ENCODE measurements around the gene APBB2.

The APBB2 gene

GRCh38 chr4:40991908-40992307 lies 222.4 kb downstream of the APBB2 start:
- DNase-seq (ENCODE audit: low read depth in 1 of 2, low spot score in 1 of 2) = no peak

GRCh38 chr4:40990899-40991265 lies 223.5 kb downstream of the APBB2 start:
- DNase-seq (ENCODE audit: low read depth in 1 of 2, low spot score in 1 of 2) = no peak

- DNase-seq (ENCODE audit: low read depth in 1 of 2, low spot score in 1 of 2) = no peak
Observed at GRCh38 chr4:40990236-40990898, 224.0 kb downstream of the APBB2 start.

GRCh38 chr4:40987151-40987550 lies 227.2 kb downstream of the APBB2 start:
- no peak for DNase-seq (ENCODE audit: low read depth in 1 of 2, low spot score in 1 of 2)

GRCh38 chr4:40986375-40986774 lies 228.0 kb downstream of the APBB2 start:
- DNase-seq (ENCODE audit: low read depth in 1 of 2, low spot score in 1 of 2) = no peak

GRCh38 chr4:40984051-40984450 lies 230.3 kb downstream of the APBB2 start:
- no peak for DNase-seq (ENCODE audit: low read depth in 1 of 2, low spot score in 1 of 2)

- no peak for DNase-seq (ENCODE audit: low read depth in 1 of 2, low spot score in 1 of 2)
Observed at GRCh38 chr4:40980318-40980883, 233.9 kb downstream of the APBB2 start.

- DNase-seq (ENCODE audit: low read depth in 1 of 2, low spot score in 1 of 2) = no peak
Observed at GRCh38 chr4:40978548-40978947, 235.8 kb downstream of the APBB2 start.

GRCh38 chr4:40976343-40976742 lies 238.0 kb downstream of the APBB2 start:
- DNase-seq (ENCODE audit: low read depth in 1 of 2, low spot score in 1 of 2) = no peak

- no peak for DNase-seq (ENCODE audit: low read depth in 1 of 2, low spot score in 1 of 2)
Observed at GRCh38 chr4:40972722-40973121, 241.6 kb downstream of the APBB2 start.

GRCh38 chr4:40971338-40971737 lies 243.0 kb downstream of the APBB2 start:
- DNase-seq (ENCODE audit: low read depth in 1 of 2, low spot score in 1 of 2) = no peak

- no peak for DNase-seq (ENCODE audit: low read depth in 1 of 2, low spot score in 1 of 2)
Observed at GRCh38 chr4:40969501-40969900, 244.8 kb downstream of the APBB2 start.

- no peak for DNase-seq (ENCODE audit: low read depth in 1 of 2, low spot score in 1 of 2)
Observed at GRCh38 chr4:40967550-40967949, 246.8 kb downstream of the APBB2 start.

- no peak for DNase-seq (ENCODE audit: low read depth in 1 of 2, low spot score in 1 of 2)
Observed at GRCh38 chr4:40966091-40966490, 248.3 kb downstream of the APBB2 start.

- no peak for DNase-seq (ENCODE audit: low read depth in 1 of 2, low spot score in 1 of 2)
Observed at GRCh38 chr4:40963897-40964478, 250.4 kb downstream of the APBB2 start.

- no peak for DNase-seq (ENCODE audit: low read depth in 1 of 2, low spot score in 1 of 2)
Observed at GRCh38 chr4:40962551-40963180, 251.7 kb downstream of the APBB2 start.

- DNase-seq (ENCODE audit: low read depth in 1 of 2, low spot score in 1 of 2) = no peak
Observed at GRCh38 chr4:40960941-40961340, 253.4 kb downstream of the APBB2 start.

GRCh38 chr4:40957281-40957680 lies 257.1 kb downstream of the APBB2 start:
- no peak for DNase-seq (ENCODE audit: low read depth in 1 of 2, low spot score in 1 of 2)

- DNase-seq (ENCODE audit: low read depth in 1 of 2, low spot score in 1 of 2) = no peak
Observed at GRCh38 chr4:40956721-40957255, 257.6 kb downstream of the APBB2 start.

- no peak for DNase-seq (ENCODE audit: low read depth in 1 of 2, low spot score in 1 of 2)
Observed at GRCh38 chr4:40954088-40954668, 260.2 kb downstream of the APBB2 start.

GRCh38 chr4:40953283-40954087 lies 260.9 kb downstream of the APBB2 start:
- no peak for DNase-seq (ENCODE audit: low read depth in 1 of 2, low spot score in 1 of 2)
